NOMO-1 treated with dmso at 0.1 percent for 144 hours (cell line): ENCODE data around the gene BTD.

Source experiments
- DNase-seq: peaks from one replicate; lab custom pipeline; 2025; ENCODE audit not compliant: unreplicated experiment; lab: John Stamatoyannopoulos, UW

BTD gene

GRCh38 chr3:15635121-15635661, 33.6 kb downstream of the BTD start:
- no peak for DNase-seq

- peak; percentile 13 for DNase-seq
These were observed 34.6 kb downstream of the BTD start for GRCh38 chr3:15636028-15636709.

DNA sequence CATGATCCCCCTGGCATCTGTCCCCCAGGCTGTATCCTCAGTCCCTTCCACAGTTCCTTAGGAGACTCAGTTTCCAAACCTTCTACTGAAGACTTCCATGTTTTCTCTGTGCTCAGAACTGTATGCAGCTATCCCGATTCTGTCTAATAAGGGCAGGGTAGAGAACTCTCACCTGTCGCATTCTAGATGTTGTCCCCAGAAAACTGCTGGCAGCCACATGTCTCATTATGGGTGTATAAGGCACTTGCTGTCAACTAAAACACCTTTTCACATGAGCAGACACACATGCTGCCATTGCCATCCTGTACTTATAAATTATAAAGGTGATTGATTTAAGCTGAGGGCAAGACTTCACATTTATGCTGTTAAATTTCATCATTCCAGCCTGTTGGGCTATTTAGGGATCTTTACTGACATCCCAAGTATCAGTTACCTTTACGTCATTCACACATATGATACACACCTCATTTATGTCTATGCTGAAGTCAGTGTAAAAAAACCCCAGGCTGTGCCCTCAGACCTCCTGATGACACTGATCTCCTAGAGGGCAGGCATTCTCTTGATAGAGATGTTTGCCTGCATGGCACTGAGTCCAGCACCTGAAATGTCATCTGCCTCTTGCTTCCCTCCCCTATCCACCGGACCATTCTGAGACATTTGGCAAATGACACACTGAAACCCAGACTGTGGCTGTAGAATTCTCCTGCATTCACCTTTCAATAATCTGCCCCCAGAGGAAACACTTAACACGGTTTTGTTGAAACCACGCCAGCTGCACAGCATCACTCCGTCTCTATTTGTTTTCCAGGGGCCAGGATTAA, 35.8 kb downstream of the BTD start:
- DNase-seq = no peak

- DNase-seq = no peak
These were observed 36.8 kb downstream of the BTD start for GRCh38 chr3:15638193-15638890.

DNA sequence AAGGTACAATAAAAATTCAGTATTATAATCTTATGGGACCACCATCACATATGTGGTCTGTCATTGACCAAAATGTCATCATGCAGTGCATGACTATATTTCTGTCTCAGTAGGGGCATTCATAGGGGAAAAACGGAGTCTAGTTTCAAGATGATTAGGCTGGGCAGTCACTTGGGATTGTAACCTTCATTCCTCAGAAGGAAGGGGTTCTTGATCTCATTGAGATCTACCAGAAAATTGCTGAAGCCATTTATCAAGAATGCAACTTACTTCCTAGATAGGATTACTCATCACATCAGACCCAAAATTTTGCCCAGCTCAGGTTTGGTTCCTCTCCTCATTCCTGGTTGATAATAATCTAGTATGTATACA, 37.3 kb downstream of the BTD start:
- DNase-seq = no peak

DNA sequence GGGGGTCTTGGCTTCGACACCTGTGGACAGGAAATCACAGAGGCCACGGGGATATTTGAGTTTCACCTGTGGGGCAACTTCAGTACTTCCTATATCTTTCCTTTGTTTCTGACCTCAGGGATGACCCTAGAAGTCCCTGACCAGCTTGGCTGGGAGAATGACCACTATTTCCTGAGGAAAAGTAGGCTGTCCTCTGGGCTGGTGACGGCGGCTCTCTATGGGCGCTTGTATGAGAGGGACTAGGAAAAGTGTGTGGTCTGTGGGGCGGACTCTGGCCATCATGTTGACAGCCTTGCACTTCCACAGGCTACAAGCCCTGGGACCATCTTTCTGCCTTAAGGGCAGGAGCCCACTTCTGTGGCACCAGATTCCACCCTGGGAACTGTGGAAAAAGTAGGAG, 43.7 kb downstream of the BTD start:
- DNase-seq = no peak

DNA sequence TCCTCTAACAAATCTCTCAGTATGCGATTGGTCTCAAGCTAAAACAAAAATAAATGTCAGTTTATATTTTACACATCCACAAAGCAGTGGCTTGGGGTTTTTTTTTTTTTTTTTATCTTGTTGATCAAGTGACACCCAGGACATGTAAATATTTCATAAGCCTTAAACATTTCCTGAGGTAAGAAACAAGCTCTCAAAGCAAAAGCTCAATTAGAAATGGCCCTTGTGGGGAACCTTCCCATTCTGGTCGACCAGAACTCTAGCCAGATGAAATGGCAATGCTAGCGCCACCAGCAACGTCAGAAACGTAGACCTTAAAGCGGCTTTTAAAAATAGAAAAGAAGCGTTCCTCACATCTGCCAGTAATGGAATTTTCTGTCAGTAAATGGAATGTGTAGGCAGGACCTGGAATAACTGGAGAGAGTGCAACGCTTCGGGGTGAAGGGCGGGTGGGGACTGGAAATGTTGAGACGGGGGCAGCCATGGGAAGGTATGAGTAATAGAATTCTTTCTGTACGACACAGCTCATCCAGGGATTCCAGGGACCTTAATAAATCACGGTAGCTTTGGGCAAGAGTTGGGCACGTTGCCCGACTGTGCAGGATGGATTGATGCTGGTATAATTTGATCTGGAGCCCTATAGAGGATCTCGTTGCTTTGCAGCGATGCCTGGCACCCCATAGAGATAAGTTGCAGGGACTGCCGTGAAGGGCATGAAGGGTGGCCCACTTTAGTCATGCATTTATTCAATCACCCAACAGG, 44.4 kb downstream of the BTD start:
- DNase-seq = no peak

DNA sequence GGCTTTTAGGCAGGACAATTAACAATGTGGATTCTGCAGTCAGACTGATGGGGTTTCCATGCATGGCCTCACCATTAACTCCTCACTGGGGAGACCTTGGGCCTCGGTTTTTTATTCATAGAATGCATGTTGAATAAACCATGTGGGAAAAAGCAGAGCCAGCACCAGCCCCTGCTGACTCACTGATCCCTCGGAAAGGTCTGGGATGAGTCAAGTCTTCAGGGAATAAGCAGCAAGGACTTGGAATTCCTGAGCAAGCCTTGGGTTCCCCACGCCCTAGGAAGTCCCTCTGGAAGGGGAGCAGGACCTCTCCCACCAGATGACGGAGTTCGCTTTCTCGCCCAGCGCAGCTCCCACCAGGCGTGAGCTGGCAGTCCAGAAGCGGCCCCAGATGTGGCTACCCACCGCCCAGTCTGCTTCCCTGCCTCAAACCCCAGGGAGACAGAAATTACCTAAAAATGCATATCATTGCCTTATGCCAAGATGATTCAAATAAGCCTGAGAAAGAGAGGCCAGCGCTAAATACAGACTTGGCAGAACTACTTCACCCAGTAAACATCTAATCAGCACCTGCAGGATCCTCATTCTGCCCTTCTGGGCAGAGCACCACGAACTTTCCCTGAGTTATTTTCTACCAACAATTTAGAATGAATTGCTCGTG, 45.4 kb downstream of the BTD start:
- no peak for DNase-seq

- DNase-seq = peak; percentile 58
These were observed 46.1 kb downstream of the BTD start for GRCh38 chr3:15647611-15648167.

- DNase-seq = no peak
These were observed 47.8 kb downstream of the BTD start for GRCh38 chr3:15649341-15649740.

GRCh38 chr3:15649858-15650257, 48.3 kb downstream of the BTD start:
- DNase-seq = no peak

GRCh38 chr3:15651396-15651795, 49.9 kb downstream of the BTD start:
- DNase-seq = no peak

GRCh38 chr3:15653321-15653720, 51.8 kb downstream of the BTD start:
- no peak for DNase-seq

GRCh38 chr3:15654127-15654526, 52.6 kb downstream of the BTD start:
- no peak for DNase-seq

DNA sequence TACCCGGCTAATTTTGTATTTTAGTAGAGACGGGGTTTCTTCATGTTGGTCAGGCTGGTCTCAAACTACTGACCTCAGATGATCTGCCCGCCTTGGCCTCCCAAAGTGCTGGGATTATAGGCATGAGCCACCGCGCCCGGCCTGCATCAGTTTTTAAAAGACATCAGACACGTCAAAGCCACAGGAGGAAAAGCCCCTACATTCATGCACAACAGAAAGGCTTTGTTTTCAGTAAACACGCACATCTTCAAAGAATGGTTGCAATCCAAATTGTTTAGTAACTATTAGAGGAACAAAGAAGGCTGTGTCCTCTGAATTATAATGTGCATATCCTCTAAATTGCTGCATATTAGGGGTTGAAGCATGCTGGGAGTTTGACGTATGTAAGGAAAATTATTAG, 53.3 kb downstream of the BTD start:
- DNase-seq = no peak

DNA sequence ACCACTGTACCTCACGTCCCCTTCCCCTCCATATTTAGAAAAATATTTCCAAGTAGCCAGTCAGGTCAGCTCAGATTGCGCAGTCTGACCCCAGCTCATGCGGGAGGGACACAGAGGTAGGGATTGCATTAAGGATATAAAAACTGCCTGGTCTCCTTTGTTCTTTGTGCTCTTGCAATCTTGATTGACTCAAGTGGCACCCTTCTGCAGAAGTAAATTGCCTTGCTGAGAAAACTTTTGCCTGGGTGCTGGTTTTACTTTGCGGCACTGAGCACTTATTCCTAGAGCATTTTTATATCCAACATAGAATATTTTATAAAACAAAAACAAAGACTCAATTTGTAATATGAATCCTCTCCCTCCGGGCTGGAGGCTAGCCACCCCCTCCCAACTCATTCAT, 54.8 kb downstream of the BTD start:
- DNase-seq = no peak

- no peak for DNase-seq
These were observed 55.5 kb downstream of the BTD start for GRCh38 chr3:15657016-15657415.

- no peak for DNase-seq
These were observed 57.9 kb downstream of the BTD start for GRCh38 chr3:15659254-15659975.

- no peak for DNase-seq
These were observed 58.8 kb downstream of the BTD start for GRCh38 chr3:15660055-15660935.
